GM19438 (cell line): Measurements from ENCODE around the gene TCF7.

Source experiments
- ATAC-seq: cut with Tn5 transposase; IDR thresholded peaks from one replicate; pipeline ENCODE4 v1.9.1; 2021; ENCODE audit warnings: low read depth; ENCODE audit not compliant: unreplicated experiment

Gene TCF7

GRCh38 chr5:134113902-134114875 is at the start of gene TCF7:
TSS of gene TCF7 (plus strand) at chr5:134114681. CDS start at chr5:134114907, 226 bp downstream.
- ATAC-seq = peak; percentile 84

GRCh38 chr5:134069553-134069952 is 44.9 kb upstream of the TCF7 start:
- no peak for ATAC-seq

DNA sequence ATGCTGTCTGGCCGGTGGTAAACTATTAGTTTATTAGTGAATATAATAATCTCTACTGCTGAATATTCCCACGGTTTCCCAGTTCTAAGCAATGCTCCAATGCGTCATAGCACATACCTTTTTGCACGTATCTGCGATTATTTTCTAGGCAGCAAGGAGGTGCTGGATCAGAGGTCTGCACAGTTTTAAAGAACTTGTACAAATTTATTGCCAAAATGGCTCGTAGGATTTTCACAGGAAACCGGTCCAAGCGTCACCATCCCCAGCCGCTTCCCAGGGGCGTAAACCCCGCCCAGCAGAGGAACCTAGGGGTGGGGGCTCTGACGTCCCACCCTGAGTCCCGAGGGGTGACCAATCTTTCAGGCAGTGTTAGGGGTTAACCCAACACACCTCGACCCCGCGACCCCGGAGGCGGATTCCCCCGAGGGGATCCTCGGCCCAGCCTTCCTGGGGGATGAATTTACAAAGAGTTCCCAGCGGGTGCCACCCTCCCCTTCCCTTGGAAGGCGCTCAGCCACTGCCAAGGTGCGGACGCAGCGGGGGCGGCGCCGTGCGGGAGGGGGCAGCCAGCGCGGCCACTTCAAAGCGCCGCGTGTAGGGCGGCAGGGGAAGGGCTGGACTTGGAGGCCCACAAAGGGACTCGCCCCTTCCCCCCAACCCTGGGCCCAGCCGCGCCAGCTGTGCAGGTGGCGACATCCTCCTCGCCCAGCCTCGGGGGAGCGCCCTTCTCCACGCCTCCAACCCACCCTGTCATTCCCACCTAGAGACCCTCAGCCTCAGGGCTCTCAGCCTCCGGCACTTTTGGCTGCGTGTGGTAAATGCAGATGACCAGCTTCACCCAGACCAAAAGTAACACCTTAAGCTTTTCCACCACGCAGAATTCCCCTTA is 43.5 kb upstream of the TCF7 start:
- ATAC-seq = no peak

DNA sequence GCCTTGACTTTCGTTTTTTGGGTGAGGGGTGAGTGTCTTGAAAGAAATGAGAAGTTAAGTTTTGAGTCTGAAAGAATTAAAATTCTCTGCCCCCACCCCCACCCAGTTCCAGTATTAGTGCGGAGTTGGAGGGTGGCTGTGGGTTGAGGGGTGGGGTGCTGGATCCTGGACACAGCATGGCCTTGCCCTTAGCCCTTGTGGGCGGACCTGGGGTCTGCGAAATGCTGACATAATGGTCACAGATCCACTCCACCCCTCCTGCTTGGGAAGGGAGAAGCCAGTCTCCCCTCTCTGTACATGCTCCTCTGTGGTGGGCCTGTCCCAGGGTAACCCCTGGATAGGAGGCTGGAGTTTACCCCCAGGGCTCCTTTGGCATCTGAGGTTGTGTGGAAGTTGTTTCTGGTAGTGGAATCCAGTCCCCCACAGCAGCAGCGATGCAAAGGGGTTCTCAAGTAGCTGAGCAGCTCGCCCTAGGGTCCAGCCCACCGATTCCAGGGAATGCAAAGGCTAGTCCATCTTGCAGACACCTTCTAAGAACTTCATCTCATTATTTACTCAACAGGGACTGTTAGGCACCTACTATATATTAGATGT is 42.8 kb upstream of the TCF7 start:
- no peak for ATAC-seq

DNA sequence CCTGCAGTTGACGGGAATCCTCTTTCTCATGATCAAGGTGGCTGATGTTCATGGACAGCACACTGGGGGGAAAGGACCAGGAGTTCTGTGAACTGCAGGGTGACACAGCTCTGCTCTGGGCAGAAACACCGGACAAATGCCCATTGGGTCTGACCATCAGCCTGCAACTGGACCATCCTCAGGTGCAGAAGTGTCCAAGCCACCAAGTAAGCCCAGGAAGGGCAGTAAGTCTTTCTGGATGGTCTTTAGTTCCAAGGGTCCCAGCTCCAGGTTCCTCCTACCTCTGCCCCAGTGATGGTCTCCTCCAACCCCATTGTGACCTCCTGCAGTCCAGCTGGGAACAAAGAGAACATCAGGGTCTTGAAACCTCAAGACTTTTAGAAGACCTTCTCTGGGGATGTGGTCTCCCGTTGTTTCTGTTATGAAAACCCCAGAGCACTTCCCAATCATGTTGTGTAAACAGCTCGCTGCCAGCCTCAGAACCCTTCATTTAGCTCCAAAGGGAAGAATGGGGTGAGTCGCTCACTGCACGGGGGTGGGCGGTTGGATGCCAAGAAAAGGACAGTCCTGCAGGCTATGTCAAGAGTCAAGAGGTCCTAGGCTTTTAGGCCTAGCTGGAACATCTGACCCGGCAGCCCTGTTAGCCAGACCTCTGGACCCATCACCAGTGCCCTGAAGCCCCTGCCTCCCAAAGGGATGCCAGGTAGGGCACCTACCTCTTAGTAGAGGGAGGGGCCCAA is 41.8 kb upstream of the TCF7 start:
- ATAC-seq = no peak

DNA sequence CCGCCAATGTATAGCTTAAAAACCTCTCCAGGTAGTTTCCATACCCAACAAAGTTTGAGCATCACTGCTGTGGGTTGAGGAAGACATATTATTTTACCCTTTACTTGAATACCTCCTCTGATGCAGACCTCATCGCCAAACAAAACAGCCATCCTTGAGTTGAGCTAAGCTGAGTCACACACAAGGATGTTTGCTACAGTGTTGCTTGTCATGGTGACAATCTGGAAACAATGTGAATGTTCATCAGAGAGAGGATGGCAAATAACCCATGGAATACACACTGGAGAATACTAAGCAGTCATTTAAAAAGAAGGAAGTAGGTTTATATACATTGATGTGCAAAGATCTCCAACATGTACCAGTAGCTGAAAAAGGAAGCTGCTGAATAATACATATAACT is 41.1 kb upstream of the TCF7 start:
- no peak for ATAC-seq

GRCh38 chr5:134075102-134075501 is 39.4 kb upstream of the TCF7 start:
- ATAC-seq = no peak

GRCh38 chr5:134077926-134078580 is 36.4 kb upstream of the TCF7 start:
- no peak for ATAC-seq

GRCh38 chr5:134079748-134080581 is 34.5 kb upstream of the TCF7 start:
- ATAC-seq = no peak

DNA sequence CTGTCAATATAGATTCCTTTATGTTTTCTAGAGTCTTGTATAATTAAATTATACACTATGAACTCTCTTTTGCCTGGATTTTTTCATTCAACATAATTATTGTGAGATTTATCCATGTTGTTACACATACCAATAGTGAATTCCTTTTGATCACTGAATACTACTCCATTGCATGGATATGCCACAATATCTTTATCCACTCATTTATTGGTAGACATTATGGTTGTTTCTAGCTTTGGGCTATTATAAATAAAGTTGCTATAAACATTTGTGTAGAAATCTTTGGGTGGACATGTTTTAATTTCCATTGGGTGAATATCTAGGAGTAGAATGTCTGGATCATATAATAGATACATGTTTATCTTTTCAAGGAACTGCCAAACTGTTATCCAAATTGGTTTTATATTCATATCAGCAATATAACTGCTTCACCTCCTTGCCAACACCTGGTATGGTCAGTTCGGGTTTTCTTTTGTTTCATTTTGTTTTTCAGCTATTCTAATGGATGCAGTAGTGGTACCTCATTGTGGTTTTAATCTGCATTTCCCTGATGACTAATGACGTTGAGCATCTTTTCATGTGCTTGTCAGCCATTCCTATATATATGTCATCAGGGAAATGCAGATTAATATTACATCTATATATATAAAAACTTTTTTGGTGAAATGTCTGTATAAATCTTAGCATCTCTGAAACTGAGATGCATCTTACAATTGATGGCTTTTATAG is 32.1 kb upstream of the TCF7 start:
- ATAC-seq = no peak

- ATAC-seq = no peak
Measured at GRCh38 chr5:134083517-134083916, 31.0 kb upstream of the TCF7 start.

- no peak for ATAC-seq
Measured at GRCh38 chr5:134084022-134084565, 30.4 kb upstream of the TCF7 start.

- ATAC-seq = no peak
Measured at GRCh38 chr5:134084570-134084969, 29.9 kb upstream of the TCF7 start.

DNA sequence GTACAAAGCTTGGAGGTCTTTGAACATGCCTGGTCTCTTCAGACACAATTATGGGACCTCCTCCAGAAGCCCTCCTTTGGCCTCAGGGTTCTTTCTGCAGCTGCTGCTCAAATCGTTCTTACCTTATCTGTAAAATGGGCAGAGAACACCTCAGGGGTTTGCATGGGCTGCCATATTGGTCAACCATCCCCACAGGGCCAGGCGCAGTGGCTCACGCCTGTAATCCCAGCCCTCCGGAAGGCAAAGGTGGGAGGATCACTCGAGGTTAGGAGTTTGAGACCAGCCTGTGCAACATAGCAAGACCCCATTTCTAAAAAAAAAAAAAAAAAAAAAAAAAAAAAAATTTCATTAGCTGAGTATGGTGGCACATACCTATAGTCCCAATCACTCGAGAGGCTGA is 29.1 kb upstream of the TCF7 start:
- no peak for ATAC-seq

DNA sequence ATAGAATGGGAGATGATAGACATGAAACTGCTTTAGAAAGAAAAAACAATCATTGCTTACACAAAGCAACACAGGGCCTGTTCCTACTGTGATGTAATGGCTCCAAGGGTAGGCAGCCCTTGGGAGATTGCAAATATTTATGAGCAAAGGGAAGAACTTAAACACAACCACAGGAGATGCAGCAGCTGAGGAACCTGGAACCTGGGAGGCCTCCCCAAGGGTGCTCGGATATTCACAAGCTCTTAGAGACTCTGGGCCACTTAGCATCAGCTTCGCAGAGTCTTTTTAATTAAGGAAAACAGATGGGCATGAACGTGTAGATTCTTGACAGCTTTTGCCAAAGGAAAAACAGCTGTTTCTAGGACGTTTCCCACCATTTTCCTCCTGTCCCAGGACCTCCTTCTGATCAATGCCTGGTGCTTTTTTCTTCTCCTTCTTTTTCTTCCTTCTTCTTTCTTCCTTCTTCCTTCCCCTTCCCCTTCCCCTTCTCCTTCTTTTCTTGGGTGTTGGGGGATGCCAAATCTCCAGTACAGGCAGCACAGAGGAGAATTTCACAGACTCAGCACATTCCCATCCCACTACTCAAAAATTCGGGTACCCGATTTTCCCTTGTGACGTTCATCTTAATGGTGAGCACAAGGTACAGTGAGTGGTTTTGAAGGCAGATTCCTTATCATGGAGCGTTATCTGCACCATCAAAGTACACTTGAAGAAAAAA is 28.1 kb upstream of the TCF7 start:
- no peak for ATAC-seq

DNA sequence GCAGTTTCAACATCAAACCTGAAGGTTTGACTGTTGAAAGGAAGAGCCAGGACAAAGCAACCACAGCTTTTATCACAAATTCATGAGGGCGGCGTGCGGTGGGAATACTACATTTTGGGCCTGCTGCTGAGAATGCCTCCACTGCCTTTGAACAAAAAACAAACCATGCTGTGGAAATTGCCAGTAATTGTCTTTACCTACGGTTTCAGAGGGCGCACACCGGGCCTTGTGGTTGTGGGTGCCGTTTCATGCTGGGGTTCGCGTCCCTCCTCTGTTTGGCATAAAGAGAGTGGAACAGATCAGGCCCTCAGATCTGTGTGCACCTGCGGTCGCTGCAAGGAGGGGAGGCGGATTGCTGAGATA is 27.6 kb upstream of the TCF7 start:
- no peak for ATAC-seq

DNA sequence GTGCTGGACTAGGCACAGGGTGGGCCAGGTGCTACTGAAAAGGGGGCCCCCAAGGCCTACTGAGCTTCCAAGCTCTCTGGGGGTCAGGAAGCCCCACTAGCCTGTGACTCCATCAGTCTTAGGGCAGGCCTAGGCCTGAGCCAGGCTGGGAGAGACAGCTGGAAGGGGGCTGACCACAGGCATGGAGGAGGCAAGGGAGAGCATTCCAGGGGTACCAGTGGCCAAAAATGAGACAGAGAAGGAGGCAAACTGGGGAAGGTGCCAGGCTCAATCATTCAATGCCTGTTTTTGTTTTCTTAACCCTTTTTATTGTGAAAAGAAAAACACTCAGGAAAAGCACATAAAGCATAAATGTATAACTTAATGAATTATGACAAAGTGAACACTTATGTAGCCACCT is 26.2 kb upstream of the TCF7 start:
- no peak for ATAC-seq
